ENCODE measurements around the gene PIAS2.

DNA sequence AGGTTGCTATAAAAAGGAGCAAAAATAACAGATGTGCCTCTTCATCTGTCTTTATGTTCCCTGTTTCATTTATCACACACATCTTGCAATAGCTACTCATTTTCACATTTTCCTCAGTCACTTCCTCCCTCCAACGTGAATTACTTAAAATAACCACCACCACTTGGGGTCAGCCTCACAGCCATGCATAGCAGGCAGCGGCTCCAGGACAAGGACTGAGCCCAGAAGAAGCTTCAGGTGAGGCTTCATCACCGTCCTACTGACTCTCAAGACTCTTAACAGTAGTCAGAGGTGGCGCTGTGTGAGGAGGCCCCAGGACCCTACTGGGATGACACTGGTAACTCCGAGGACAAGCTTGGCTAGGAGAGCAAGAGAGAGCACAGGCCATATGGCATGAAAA lies 144.9 kb downstream of the PIAS2 start:
- TF ChIP-seq, protein P1, sequence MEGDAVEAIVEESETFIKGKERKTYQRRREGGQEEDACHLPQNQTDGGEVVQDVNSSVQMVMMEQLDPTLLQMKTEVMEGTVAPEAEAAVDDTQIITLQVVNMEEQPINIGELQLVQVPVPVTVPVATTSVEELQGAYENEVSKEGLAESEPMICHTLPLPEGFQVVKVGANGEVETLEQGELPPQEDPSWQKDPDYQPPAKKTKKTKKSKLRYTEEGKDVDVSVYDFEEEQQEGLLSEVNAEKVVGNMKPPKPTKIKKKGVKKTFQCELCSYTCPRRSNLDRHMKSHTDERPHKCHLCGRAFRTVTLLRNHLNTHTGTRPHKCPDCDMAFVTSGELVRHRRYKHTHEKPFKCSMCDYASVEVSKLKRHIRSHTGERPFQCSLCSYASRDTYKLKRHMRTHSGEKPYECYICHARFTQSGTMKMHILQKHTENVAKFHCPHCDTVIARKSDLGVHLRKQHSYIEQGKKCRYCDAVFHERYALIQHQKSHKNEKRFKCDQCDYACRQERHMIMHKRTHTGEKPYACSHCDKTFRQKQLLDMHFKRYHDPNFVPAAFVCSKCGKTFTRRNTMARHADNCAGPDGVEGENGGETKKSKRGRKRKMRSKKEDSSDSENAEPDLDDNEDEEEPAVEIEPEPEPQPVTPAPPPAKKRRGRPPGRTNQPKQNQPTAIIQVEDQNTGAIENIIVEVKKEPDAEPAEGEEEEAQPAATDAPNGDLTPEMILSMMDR (IDR thresholded peaks at IDR 0.05; ENCODE audit: poor library complexity), result no peak
- TF ChIP-seq EZH2phosphoT487 (IDR thresholded peaks at IDR 0.05; ENCODE audit: low read depth, severe bottlenecking, unreplicated experiment), result no peak
